HCT116 (cell line): ENCODE results near the gene AGPAT3. TPM values are rescaled to one million over a fixed set of nuclear protein-coding genes. Genes with fewer than 3 reads are reported as not detected.

Source experiments
- ATAC-seq: fragments of 200-7000 bp; cut with Tn5 transposase; 2 replicates; pipeline ENCODE4 v1.9.1; 2020; ENCODE audit warnings: mild to moderate bottlenecking, moderate library complexity
- BruUV-seq: library from RNA; stranded (reverse); fragments of 400-500 nt; replicated peaks from 2 replicates; lab custom pipeline; 2021; lab: Mats Ljungman, UMichigan
- CTCF ChIA-PET: fragments of 300-600 bp; sonication (Branson Sonifier 250); formaldehyde crosslinking; loops from one replicate; lab custom pipeline; 2021; ENCODE audit warnings: antibody characterized with exemption; lab: Charles Lee
- POLR2A ChIA-PET: fragments of 300-600, 350-600 bp; sonication (Branson Sonifier 250); formaldehyde crosslinking; loops from one replicate; lab custom pipeline; 2021; ENCODE audit warnings: antibody characterized with exemption; lab: Charles Lee
- RAD21 ChIA-PET, 2 experiments: fragments of 300-600 bp; sonication (Branson Sonifier 250); formaldehyde crosslinking; loops; one replicate each; lab custom pipeline; 2023; ENCODE audit warnings: low total read pairs in 2 of 2; ENCODE audit not compliant: uncharacterized antibody in 2 of 2, unreplicated experiment in 2 of 2, low non-redundant PET in 1 of 2; lab: Charles Lee
- DNase-seq: peaks from one replicate; pipeline ENCODE4 v3.0.0-alpha.2; 2010; ENCODE audit warnings: low read depth, low spot score
- H2AFZ ChIP-seq: fragments of 200-600 bp; shearing (Covaris generic), sonication (generic); 2 replicates; pipeline ENCODE4 v1.6.1; 2017; ENCODE audit warnings: low read depth, mixed run types, mixed read lengths, antibody characterized with exemption, low read length; ENCODE audit not compliant: poor library complexity, severe bottlenecking
- H3K27ac ChIP-seq: 2 replicates; pipeline ENCODE4 v1.5.1; 2012; ENCODE audit warnings: low read depth, low read length
- H3K27me3 ChIP-seq: fragments of 200-600 bp; sonication (generic); 2 replicates; pipeline ENCODE4 v1.6.1; 2016; ENCODE audit warnings: mixed run types, low read length, mixed read lengths; ENCODE audit not compliant: insufficient read depth
- H3K36me3 ChIP-seq, 2 experiments: fragments of 200-500 bp in 1 of 2; fragments of 200-600 bp in 1 of 2; sonication (Bioruptor generic) in 1 of 2; sonication (generic) in 1 of 2; 2 replicates each; pipeline versions ENCODE4 v1.5.1 to v1.6.1; 2014 to 2016; ENCODE audit warnings: low read length in 2 of 2, inconsistent platforms in 1 of 2, mixed read lengths in 1 of 2, mixed run types in 1 of 2; ENCODE audit not compliant: insufficient read depth in 2 of 2, control insufficient read depth in 1 of 2
- H3K4me1 ChIP-seq, 2 experiments: fragments of 200-600 bp in 1 of 2; sonication (generic) in 1 of 2; 2 replicates each; pipeline versions ENCODE4 v1.5.1 to v1.6.1; 2012 to 2017; ENCODE audit warnings: low read length in 2 of 2, inconsistent platforms in 1 of 2, mild to moderate bottlenecking in 1 of 2, mixed read lengths in 1 of 2, mixed run types in 1 of 2, moderate library complexity in 1 of 2; ENCODE audit not compliant: insufficient read depth in 2 of 2, control insufficient read depth in 1 of 2
- H3K4me2 ChIP-seq: fragments of 200-600 bp; sonication (generic); 2 replicates; pipeline ENCODE4 v1.6.1; 2017; ENCODE audit warnings: mixed run types, low read length, mixed read lengths
- H3K4me3 ChIP-seq, 2 experiments: fragments of 200-600 bp in 1 of 2; sonication (generic) in 1 of 2; replicated peaks in 1 of 2; 2 replicates each; pipeline ENCODE4 v1.5.1; 2011 to 2016; ENCODE audit warnings: low read length in 2 of 2, control low read depth in 1 of 2, low read depth in 1 of 2, mild to moderate bottlenecking in 1 of 2, mixed read lengths in 1 of 2, mixed run types in 1 of 2
- H3K79me2 ChIP-seq: fragments of 200-600 bp; sonication (generic); 2 replicates; pipeline ENCODE4 v1.6.1; 2017; ENCODE audit warnings: mild to moderate bottlenecking, mixed run types, low read length, moderate library complexity, mixed read lengths; ENCODE audit not compliant: insufficient read depth
- H3K9ac ChIP-seq: fragments of 200-600 bp; sonication (generic); 2 replicates; pipeline ENCODE4 v1.6.1; 2016; ENCODE audit warnings: low read length, mixed read lengths
- H3K9me2 ChIP-seq: fragments of 200-600 bp; sonication (generic), shearing (Covaris generic); 2 replicates; pipeline ENCODE4 v1.6.1; 2017; ENCODE audit warnings: mixed run types, mild to moderate bottlenecking, moderate library complexity; ENCODE audit not compliant: insufficient read depth
- H3K9me3 ChIP-seq, 2 experiments: fragments of 200-500 bp in 1 of 2; fragments of 200-600 bp in 1 of 2; sonication (Bioruptor generic) in 1 of 2; sonication (generic) in 1 of 2; 2 replicates each; pipeline ENCODE4 v1.6.1; 2014 to 2017; ENCODE audit warnings: low read length in 2 of 2, mixed read lengths in 2 of 2, inconsistent platforms in 1 of 2, low read depth in 1 of 2, mild to moderate bottlenecking in 1 of 2, mixed run types in 1 of 2, moderate library complexity in 1 of 2; ENCODE audit not compliant: control insufficient read depth in 1 of 2, insufficient read depth in 1 of 2
- H4K20me1 ChIP-seq: fragments of 200-600 bp; sonication (generic), shearing (Covaris generic); 2 replicates; pipeline ENCODE4 v1.6.1; 2017; ENCODE audit warnings: mixed run types, mild to moderate bottlenecking, moderate library complexity; ENCODE audit not compliant: insufficient read depth
- ATF3 ChIP-seq: IDR thresholded peaks from 2 replicates; pipeline ENCODE4 v1.6.1; 2012
- CEBPB ChIP-seq: IDR thresholded peaks from 2 replicates; pipeline ENCODE4 v1.6.1; 2012; ENCODE audit warnings: low read depth
- CTCF ChIP-seq, 3 experiments: fragments of 200-600 bp in 1 of 3; sonication (generic) in 1 of 3; IDR thresholded peaks in 2 of 3; conservative IDR thresholded peaks in 1 of 3; 2 replicates each; pipeline ENCODE4 v1.5.1; 2012 to 2017; ENCODE audit warnings: low read depth in 2 of 3, low read length in 2 of 3, antibody characterized with exemption in 1 of 3, borderline replicate concordance in 1 of 3, control low read depth in 1 of 3, mild to moderate bottlenecking in 1 of 3, mixed read lengths in 1 of 3, mixed run types in 1 of 3, moderate library complexity in 1 of 3; ENCODE audit not compliant: insufficient read depth in 1 of 3
- EZH2 ChIP-seq: fragments of 200-600 bp; sonication (generic); IDR thresholded peaks from 2 replicates; pipeline ENCODE4 v1.6.1; 2017; ENCODE audit warnings: antibody characterized with exemption, mixed run types
- EZH2phosphoT487 ChIP-seq: fragments of 200-600 bp; IDR thresholded peaks from 2 replicates; pipeline ENCODE4 v1.6.1; 2018; ENCODE audit warnings: antibody characterized with exemption, borderline replicate concordance
- FOSL1 ChIP-seq: IDR thresholded peaks from 2 replicates; pipeline ENCODE4 v1.6.1; 2012; ENCODE audit warnings: low read depth
- JUND ChIP-seq: IDR thresholded peaks from 2 replicates; pipeline ENCODE4 v1.6.1; 2012
- POLR2A ChIP-seq: IDR thresholded peaks from 2 replicates; pipeline ENCODE4 v1.7.0; 2011; ENCODE audit warnings: borderline replicate concordance; ENCODE audit not compliant: insufficient read depth, insufficient read length; ENCODE audit errors: extremely low read depth
- POLR2AphosphoS5 ChIP-seq: IDR thresholded peaks from 2 replicates; pipeline ENCODE4 v1.6.1; 2011; ENCODE audit warnings: mild to moderate bottlenecking, low read depth, low read length, moderate library complexity
- RAD21 ChIP-seq: IDR thresholded peaks from 2 replicates; pipeline ENCODE4 v1.6.1; 2012; ENCODE audit warnings: low read depth, mild to moderate bottlenecking
- REST ChIP-seq: IDR thresholded peaks from 2 replicates; pipeline ENCODE4 v1.6.1; 2012; ENCODE audit warnings: low read depth
- SIN3A ChIP-seq: IDR thresholded peaks from 2 replicates; pipeline ENCODE4 v1.6.1; 2012; ENCODE audit warnings: low read depth
- SP1 ChIP-seq: IDR thresholded peaks from 2 replicates; pipeline ENCODE4 v1.6.1; 2012; ENCODE audit warnings: low read depth
- TCF7L2 ChIP-seq: IDR thresholded peaks from 2 replicates; pipeline ENCODE4 v1.7.0; 2011; ENCODE audit warnings: borderline replicate concordance, inconsistent platforms; ENCODE audit not compliant: insufficient read depth, insufficient read length; ENCODE audit errors: extremely low read depth
- YY1 ChIP-seq: IDR thresholded peaks from 2 replicates; pipeline ENCODE4 v1.6.1; 2011; ENCODE audit warnings: low read length, low read depth, moderate library complexity, mild to moderate bottlenecking; ENCODE audit not compliant: insufficient replicate concordance; ENCODE audit errors: extremely low read depth
- ZBTB33 ChIP-seq: IDR thresholded peaks from 2 replicates; pipeline ENCODE4 v1.6.1; 2011; ENCODE audit warnings: mild to moderate bottlenecking, low read length, moderate library complexity; ENCODE audit not compliant: insufficient replicate concordance; ENCODE audit errors: extremely low read depth
- ZFX ChIP-seq: fragments of 450-650 bp; IDR thresholded peaks from 2 replicates; pipeline ENCODE4 v1.6.1; 2017
- ZNF274 ChIP-seq: fragments of 200-500 bp; sonication (Bioruptor generic); IDR thresholded peaks from 2 replicates; pipeline ENCODE4 v1.6.1; 2014; ENCODE audit warnings: mild to moderate bottlenecking, low read depth, low read length, inconsistent platforms
- intact Hi-C: fragments of 100-400 bp; cut with micrococcal nuclease; formaldehyde crosslinking; loops from 2 replicates; pipeline ENCODE4 v1.10.0; 2022
- total RNA-seq: library from RNA; stranded (reverse); gene quantifications from one replicate; pipeline ENCODE4 v1.2.1, GENCODE V29; 2021; ENCODE audit not compliant: unreplicated experiment

Gene AGPAT3
- total RNA-seq, 1 experiment from 2014 or later = 54.1 TPM

GRCh38 chr21:43994646-43995045 lies 129.6 kb downstream of the AGPAT3 start:
- H3K27me3 ChIP-seq = no peaks in the 10 kb centered on the region
- no peaks in the 10 kb centered on the region for H3K9me2 ChIP-seq
- ChIA-PET CTCF (no interaction called here), POLR2A (no interaction called here), RAD21 (no interaction called here)
- H3K36me3 ChIP-seq = no peaks in the 10 kb centered on the region
- DNase-seq (no peak), ATAC-seq (no peak)
- intact Hi-C loops = no loop called here
- H3K27ac ChIP-seq = no peak overlapping the region
- H3K4me1 ChIP-seq = no peaks in the 10 kb centered on the region
- BruUV-seq = no TSS peak
- no peak overlapping the region for H3K9ac ChIP-seq
- no peaks in the 10 kb centered on the region for H3K79me2 ChIP-seq
- no peak overlapping the region for H2AFZ ChIP-seq
- H3K9me3 ChIP-seq = no peaks in the 10 kb centered on the region
- TF ChIP-seq JUND (no peak), ZFX (no peak), RAD21 (no peak), ATF3 (no peak), ZNF274 (no peak), FOSL1 (no peak), EZH2 (no peak), POLR2A (no peak), TCF7L2 (no peak), SP1 (no peak), SIN3A (no peak), YY1 (no peak), EZH2phosphoT487 (no peak), REST (no peak), POLR2AphosphoS5 (no peak), CEBPB (no peak), CTCF (IDR thresholded peaks at IDR 0.05 in 2 of 3, conservative IDR thresholded peaks at IDR 0.05 in 1 of 3; ENCODE audit: borderline replicate concordance in 1 of 3, insufficient read depth in 1 of 3, low read depth in 2 of 3, low read length in 2 of 3) (no peak), ZBTB33 (no peak)
- no peaks in the 10 kb centered on the region for H4K20me1 ChIP-seq
- H3K4me3 ChIP-seq = no peak overlapping the region
- no peak overlapping the region for H3K4me2 ChIP-seq
